Measurements from ENCODE around the gene AKAP6. TPM values are rescaled to one million over a fixed set of nuclear protein-coding genes. Genes with fewer than 3 reads are reported as not detected.

The AKAP6 gene
- total and polyA plus RNA-seq, 10 of the 15 experiments (the other 5 are each of a cell fraction or from before 2014, with no cell fraction given): 0.35 to 5.9 (median 2.2) TPM

DNA sequence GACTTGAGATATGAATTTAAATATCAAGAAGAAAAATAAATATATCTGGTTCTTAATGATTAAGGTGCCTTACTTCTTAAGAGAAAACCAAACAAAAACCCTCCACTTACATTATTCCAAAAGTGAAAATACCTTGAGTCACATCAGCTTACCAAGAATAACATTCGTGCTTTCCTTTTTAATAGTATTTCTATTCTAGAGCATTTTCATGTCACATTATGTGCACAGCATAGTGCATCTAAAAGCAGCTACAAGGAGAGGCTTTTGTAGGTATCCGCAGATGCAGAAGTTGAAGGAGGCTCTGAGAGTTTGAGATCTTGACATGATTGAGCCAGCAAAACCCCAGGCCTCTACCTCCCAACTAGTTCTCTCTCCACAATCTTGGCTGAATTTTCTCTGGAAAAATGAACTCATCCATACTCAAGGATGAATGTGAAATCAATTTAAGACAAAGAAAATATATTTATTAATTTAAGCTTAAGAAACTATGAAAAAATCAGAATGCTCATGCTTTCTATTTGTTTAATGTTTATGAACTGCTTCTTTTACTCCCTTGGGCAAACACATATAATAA lies 275.0 kb downstream of the AKAP6 start:
- Histone ChIP-seq H3K9ac (ENCODE audit: control insufficient read depth, insufficient read depth, low read length) (no peak overlapping the region), H3K27me3 (replicated peaks in 1 of 2; ENCODE audit: control insufficient read depth in 2 of 2, insufficient read depth in 2 of 2, low read length in 1 of 2) (no peaks in the 10 kb centered on the region), H3K4me1 (ENCODE audit: control insufficient read depth, insufficient read depth, low read length) (peaks cover 13% of the 10 kb centered on the region; the same call in 1 of the 2 replicates), H3K4me3 (no peak overlapping the region), H3K79me2 (ENCODE audit: control insufficient read depth, insufficient read depth, low read length) (no peaks in the 10 kb centered on the region), H3K4me2 (ENCODE audit: control insufficient read depth, insufficient read depth) (no peak overlapping the region; the same call in 1 of the 2 replicates), H2AFZ (ENCODE audit: control insufficient read depth, low read depth, low read length) (no peak overlapping the region; the same call in 1 of the 2 replicates), H3K9me3 (replicated peaks; ENCODE audit: control insufficient read depth, insufficient read depth, low read length) (no peaks in the 10 kb centered on the region), H4K20me1 (ENCODE audit: control insufficient read depth, insufficient read depth) (no peaks in the 10 kb centered on the region), H3K27ac (ENCODE audit: control insufficient read depth, insufficient read depth) (0 out of 2 replicates have a peak overlapping the region, but pooled peaks have one; percentile 13), H3K36me3 (ENCODE audit: control insufficient read depth in 2 of 2, insufficient read depth in 2 of 2, low read length in 1 of 2) (no peaks in the 10 kb centered on the region)
- WGBS (ENCODE audit: insufficient coverage, insufficient replicate concordance, low lambda C conversion rate, missing lambda C conversion rate): 4% methylated on average over 2 of the region's 2 CpGs
- intact Hi-C loops (cut with micrococcal nuclease; ENCODE audit: unreplicated experiment): no loop called here
- RAD21 ChIA-PET (ENCODE audit: unreplicated experiment): no interaction called here
- no peak for FAIRE-seq
- SMC1A ChIA-PET (ENCODE audit: uncharacterized antibody, unreplicated experiment): no interaction called here
- TF ChIP-seq MEF2A (IDR thresholded peaks at IDR 0.05; ENCODE audit: insufficient read depth, low read depth, low read length) (peak; percentile 90), NFYA (IDR thresholded peaks at IDR 0.05; ENCODE audit: borderline replicate concordance, low read depth, low read length) (no peak), RUNX3 (IDR thresholded peaks at IDR 0.05; ENCODE audit: low read length) (peak; percentile 62), ASH2L (IDR thresholded peaks at IDR 0.05; ENCODE audit: borderline replicate concordance, low read depth) (no peak), CREM (IDR thresholded peaks at IDR 0.05; ENCODE audit: low read depth) (peak; percentile 49; the same call in 1 of the 2 replicates), POLR2AphosphoS5 (IDR thresholded peaks at IDR 0.05; ENCODE audit: low read length) (no peak), PML (IDR thresholded peaks at IDR 0.05; ENCODE audit: low read length) (peak; percentile 25; the same call in 1 of the 2 replicates), MTA3 (IDR thresholded peaks at IDR 0.05; ENCODE audit: borderline replicate concordance, low read length) (0 out of 2 replicates have a peak, but pooled peaks have one; percentile 51), JUNB (IDR thresholded peaks at IDR 0.05) (peak; percentile 75), NFIC (IDR thresholded peaks at IDR 0.05; ENCODE audit: low read depth, low read length) (peak; percentile 78; the same call in 1 of the 2 replicates), NFXL1 (IDR thresholded peaks at IDR 0.05; ENCODE audit: borderline replicate concordance) (no peak), RAD21 (IDR thresholded peaks at IDR 0.05; ENCODE audit: insufficient read depth, low read depth, low read length) (peak; percentile 13; the same call in 1 of the 2 replicates), CREB1 (IDR thresholded peaks at IDR 0.05; ENCODE audit: low read depth) (peak; percentile 35; the same call in 1 of the 2 replicates), FOXM1 (IDR thresholded peaks at IDR 0.05; ENCODE audit: low read depth, low read length) (peak; percentile 77; the same call in 1 of the 2 replicates), E4F1 (IDR thresholded peaks at IDR 0.05; ENCODE audit: borderline replicate concordance, partially characterized antibody) (no peak), IRF4 (IDR thresholded peaks at IDR 0.05; ENCODE audit: low read depth, low read length) (no peak)
- TF ChIP-seq, protein P1, sequence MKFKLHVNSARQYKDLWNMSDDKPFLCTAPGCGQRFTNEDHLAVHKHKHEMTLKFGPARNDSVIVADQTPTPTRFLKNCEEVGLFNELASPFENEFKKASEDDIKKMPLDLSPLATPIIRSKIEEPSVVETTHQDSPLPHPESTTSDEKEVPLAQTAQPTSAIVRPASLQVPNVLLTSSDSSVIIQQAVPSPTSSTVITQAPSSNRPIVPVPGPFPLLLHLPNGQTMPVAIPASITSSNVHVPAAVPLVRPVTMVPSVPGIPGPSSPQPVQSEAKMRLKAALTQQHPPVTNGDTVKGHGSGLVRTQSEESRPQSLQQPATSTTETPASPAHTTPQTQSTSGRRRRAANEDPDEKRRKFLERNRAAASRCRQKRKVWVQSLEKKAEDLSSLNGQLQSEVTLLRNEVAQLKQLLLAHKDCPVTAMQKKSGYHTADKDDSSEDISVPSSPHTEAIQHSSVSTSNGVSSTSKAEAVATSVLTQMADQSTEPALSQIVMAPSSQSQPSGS (IDR thresholded peaks at IDR 0.05; ENCODE audit: low read length): peak; percentile 43; the same call in 1 of the 2 replicates
- peak; percentile 76 for ATAC-seq
- in situ Hi-C loops (cut with MboI): no loop called here
- no peak for DNase-seq (ENCODE audit: low read depth, low spot score)
- POLR2A ChIA-PET: no interaction called here
- CTCF ChIA-PET: interaction anchor here (0.7 to 1.5 kb wide), 3 partner anchors 9 to 1247 kb away, joined by 3 to 4 read pairs (median 3); no protein-coding TSS in a partner anchor
- BruUV-seq (replicated peaks): no TSS peak
